Chondrocyte (in vitro differentiated cells): ENCODE data around the gene SRGAP1. TPM values are rescaled to one million over a fixed set of nuclear protein-coding genes. Genes with fewer than 3 reads are reported as not detected.
A peak's percentile ranks its signal among the peaks of the same experiment; 100 is the strongest.

Experiments used
- DNase-seq: peaks from one replicate; pipeline ENCODE4 v3.0.0; 2021; ENCODE audit warnings: mixed read lengths, low spot score
- H3K27ac Mint-ChIP-seq: one replicate; pipeline ENCODE4 v1.8.0; 2021; ENCODE audit warnings: mild to moderate bottlenecking, moderate library complexity, mixed read lengths; ENCODE audit not compliant: unreplicated experiment
- H3K27me3 Mint-ChIP-seq: 2 replicates; pipeline ENCODE4 v1.8.0; 2021; ENCODE audit warnings: low read depth, mixed read lengths
- H3K36me3 Mint-ChIP-seq: 2 replicates; pipeline ENCODE4 v1.8.0; 2021; ENCODE audit warnings: low read depth, mixed read lengths
- H3K4me1 Mint-ChIP-seq: 2 replicates; pipeline ENCODE4 v1.8.0; 2021; ENCODE audit warnings: low read depth, mild to moderate bottlenecking, mixed read lengths
- H3K4me3 Mint-ChIP-seq: one replicate; pipeline ENCODE4 v1.8.0; 2021; ENCODE audit warnings: mild to moderate bottlenecking, moderate library complexity, mixed read lengths; ENCODE audit not compliant: unreplicated experiment
- H3K9me3 Mint-ChIP-seq: 2 replicates; pipeline ENCODE4 v1.8.0; 2021; ENCODE audit warnings: low read depth, mixed read lengths
- CTCF ChIP-seq: fragments of 200-600 bp; sonication (generic); IDR thresholded peaks from 2 replicates; pipeline ENCODE4 v1.5.0; 2021; ENCODE audit warnings: antibody characterized with exemption, mild to moderate bottlenecking, moderate library complexity
- total RNA-seq: library from RNA; stranded (reverse); gene quantifications from 3 replicates; pipeline ENCODE4 v1.2.1, GENCODE V29; 2021

The SRGAP1 gene
- total RNA-seq, 1 donor from 2014 or later, result 13.2 TPM

GRCh38 chr12:64139021-64139420, 294.5 kb downstream of the SRGAP1 start:
- H3K4me3 Mint-ChIP-seq, result no peak overlapping the region
- TF ChIP-seq CTCF, result no peak
- no peaks in the 10 kb centered on the region for H3K27me3 Mint-ChIP-seq
- peaks cover 15% of the 10 kb centered on the region for H3K4me1 Mint-ChIP-seq
- no peak overlapping the region for H3K27ac Mint-ChIP-seq
- peaks cover 25% of the 10 kb centered on the region for H3K36me3 Mint-ChIP-seq
- DNase-seq, result no peak
- H3K9me3 Mint-ChIP-seq, result peaks cover 12% of the 10 kb centered on the region

DNA sequence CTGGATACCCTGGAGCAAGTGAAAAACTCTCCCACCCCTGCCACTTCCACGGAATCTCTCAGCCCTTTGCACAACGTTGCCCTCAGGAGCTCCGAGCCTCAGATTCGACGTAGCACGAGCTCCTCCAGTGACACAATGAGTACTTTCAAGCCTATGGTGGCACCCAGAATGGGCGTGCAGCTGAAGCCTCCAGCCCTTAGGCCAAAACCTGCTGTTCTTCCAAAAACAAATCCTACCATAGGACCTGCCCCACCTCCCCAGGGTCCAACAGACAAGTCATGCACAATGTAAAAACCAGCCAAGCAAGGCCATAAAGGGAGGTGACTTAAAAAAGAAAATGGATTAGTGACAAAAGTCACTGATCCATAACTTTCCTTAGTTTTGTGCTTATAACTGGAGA, 297.9 kb downstream of the SRGAP1 start:
- Mint-ChIP-seq H3K27ac (no peak overlapping the region), H3K27me3 (no peaks in the 10 kb centered on the region), H3K4me1 (peaks cover 2% of the 10 kb centered on the region), H3K9me3 (no peaks in the 10 kb centered on the region), H3K36me3 (peaks cover 22% of the 10 kb centered on the region), H3K4me3 (no peak overlapping the region)
- no peak for TF ChIP-seq CTCF
- DNase-seq, result no peak

DNA sequence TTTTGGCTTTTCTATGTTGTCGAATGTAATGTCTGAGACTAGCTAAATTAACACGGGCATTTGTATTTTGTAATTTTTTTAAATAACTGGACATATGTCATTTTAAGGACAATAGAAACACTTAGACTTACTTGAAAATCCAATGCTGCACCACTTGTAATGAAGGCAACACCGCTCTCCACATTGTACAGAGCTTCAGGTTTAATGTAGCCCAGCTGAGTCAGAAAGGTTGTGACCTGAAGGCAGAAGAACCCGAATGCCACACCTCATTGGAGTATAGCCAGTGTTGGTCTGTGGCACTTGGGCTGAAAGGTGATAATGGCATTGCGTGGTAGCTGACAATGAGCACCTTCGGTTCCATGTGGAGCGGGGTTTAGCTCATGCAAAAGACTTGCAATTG, 298.3 kb downstream of the SRGAP1 start:
- Mint-ChIP-seq H3K4me3 (no peak overlapping the region), H3K27me3 (no peaks in the 10 kb centered on the region), H3K9me3 (no peaks in the 10 kb centered on the region), H3K36me3 (peaks cover 24% of the 10 kb centered on the region), H3K27ac (peak overlapping the region; percentile 30), H3K4me1 (no peaks in the 10 kb centered on the region)
- no peak for DNase-seq
- no peak for TF ChIP-seq CTCF

DNA sequence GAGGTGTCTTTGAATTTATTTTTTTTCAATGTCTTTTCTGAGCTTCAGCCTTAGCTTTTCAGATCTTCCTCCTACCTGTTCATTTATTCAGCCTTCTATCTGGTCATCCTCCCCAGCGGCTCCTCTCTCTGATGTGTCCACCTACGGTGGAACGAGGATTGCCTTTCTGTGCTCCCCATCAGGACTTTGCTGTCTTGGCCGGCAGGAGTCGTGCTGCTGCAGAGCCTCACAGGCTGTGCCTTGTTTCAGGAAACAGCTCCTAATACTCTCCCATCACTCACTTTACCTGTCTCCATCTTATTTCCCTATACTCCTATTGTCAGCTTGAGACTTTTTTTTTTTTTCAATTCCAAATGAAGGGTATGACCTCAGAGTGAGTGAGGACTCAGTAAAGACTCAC, 300.7 kb downstream of the SRGAP1 start:
- no peaks in the 10 kb centered on the region for H3K4me1 Mint-ChIP-seq
- no peak for TF ChIP-seq CTCF
- peaks cover 20% of the 10 kb centered on the region for H3K36me3 Mint-ChIP-seq
- no peak for DNase-seq
- H3K4me3 Mint-ChIP-seq, result no peak overlapping the region
- H3K27me3 Mint-ChIP-seq, result no peaks in the 10 kb centered on the region
- H3K27ac Mint-ChIP-seq, result no peak overlapping the region
- H3K9me3 Mint-ChIP-seq, result no peaks in the 10 kb centered on the region

DNA sequence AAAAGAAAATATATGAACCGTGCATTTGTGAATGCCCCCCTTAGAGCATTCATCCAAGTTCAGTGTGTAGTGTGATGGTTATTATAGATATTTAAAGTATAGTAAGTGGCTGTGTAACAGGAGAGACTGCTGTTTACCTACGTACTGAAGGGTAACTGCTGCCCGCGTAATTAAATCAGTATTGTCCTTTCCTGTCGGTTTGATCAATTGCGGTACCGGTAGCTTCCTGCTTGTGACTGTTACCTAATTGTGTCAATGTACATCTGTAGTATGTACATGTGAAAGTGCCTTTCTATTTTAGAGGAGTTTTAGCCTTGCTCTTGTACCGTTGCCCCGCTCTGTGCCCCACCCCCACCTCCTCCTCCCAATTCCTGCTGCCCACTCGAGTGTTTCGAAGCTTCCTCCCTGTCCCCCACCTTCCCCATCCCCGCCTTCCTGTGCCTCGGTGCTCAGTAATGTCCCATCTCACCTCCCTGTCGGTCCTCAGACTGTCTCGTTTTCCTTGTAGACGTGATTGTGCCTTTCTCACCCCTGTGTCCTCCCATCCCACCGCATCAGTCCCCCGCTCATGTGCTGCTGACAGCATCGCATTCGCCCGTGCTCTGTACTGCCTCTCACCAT, 302.6 kb downstream of the SRGAP1 start:
- H3K4me1 Mint-ChIP-seq, result no peaks in the 10 kb centered on the region
- H3K4me3 Mint-ChIP-seq, result no peak overlapping the region
- peaks cover 20% of the 10 kb centered on the region for H3K36me3 Mint-ChIP-seq
- no peak overlapping the region for H3K27ac Mint-ChIP-seq
- TF ChIP-seq CTCF, result no peak
- H3K27me3 Mint-ChIP-seq, result no peaks in the 10 kb centered on the region
- DNase-seq, result no peak
- H3K9me3 Mint-ChIP-seq, result no peaks in the 10 kb centered on the region
